Inflammatory macrophage treated with lipopolysaccharide for 1 hour (primary cell): ENCODE data around the gene RCHY1.
"Not testable (repeated sequence)": the region's sequence is repeated elsewhere in the genome, so short reads cannot be mapped to it uniquely, and the experiment has no call there.

Experiments
- DNase-seq, 2 donors: peaks; one replicate each; pipeline ENCODE4 v3.0.0-alpha.2; 2020 to 2022

RCHY1 gene

GRCh38 chr4:75514131-75514948 is at the start of gene RCHY1, which contains the start of gene THAP6:
TSS of gene RCHY1 (minus strand) at chr4:75514403. CDS start at chr4:75514286, 117 bp downstream.
TSS of gene THAP6 (plus strand) at chr4:75514473. CDS start at chr4:75515453, 980 bp downstream.
- peak; percentile 95 to 97 for DNase-seq

- no peak for DNase-seq
Measured at GRCh38 chr4:75561789-75562188, 47.6 kb upstream of the RCHY1 start.

- DNase-seq = no peak
Measured at GRCh38 chr4:75557696-75558095, 43.5 kb upstream of the RCHY1 start.

GRCh38 chr4:75555294-75556164 is 41.3 kb upstream of the RCHY1 start, which contains the start of gene ODAPH:
TSS of gene ODAPH (plus strand) at chr4:75556066. CDS start at chr4:75556083, 17 bp downstream.
- DNase-seq = no peak

DNA sequence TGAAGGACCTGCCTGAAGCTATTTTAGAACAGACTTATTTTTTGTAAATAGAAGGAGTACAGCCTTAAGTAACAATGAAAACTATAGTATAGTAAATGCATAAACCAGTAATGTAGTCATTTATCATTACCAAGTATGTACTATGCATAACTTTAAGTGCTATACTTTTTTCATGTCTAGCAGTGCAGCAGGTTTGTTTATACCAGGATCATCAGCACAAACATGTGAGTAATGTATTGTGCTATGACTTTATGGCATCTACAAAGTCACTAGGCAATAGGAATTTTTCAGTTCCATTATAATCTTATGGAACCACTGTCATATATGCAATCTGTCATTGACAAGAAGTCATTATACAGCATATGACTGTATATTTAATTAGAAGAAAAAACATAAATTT is 38.2 kb upstream of the RCHY1 start:
- DNase-seq = no peak

DNA sequence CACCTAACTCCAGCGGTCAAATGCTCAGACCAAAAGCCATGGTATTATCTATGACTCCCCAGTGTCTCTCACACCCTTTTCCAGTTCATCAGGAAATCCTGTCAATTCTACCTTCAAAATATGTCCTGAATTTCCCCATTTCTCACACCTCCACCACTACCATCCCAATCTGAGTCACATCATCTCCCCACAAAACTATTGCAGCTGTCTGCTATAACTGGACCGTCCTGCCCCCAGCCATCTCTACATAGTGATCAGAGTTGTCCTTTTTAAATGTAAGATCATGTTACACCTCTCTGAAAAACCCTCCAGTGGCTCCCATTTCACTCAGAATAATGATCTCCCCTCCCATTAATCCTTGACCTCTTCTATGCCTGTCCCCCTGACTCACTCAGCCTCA is 34.8 kb upstream of the RCHY1 start:
- no peak for DNase-seq

GRCh38 chr4:75547647-75548387 is 33.6 kb upstream of the RCHY1 start:
- DNase-seq = peak; percentile 10 to 41

DNA sequence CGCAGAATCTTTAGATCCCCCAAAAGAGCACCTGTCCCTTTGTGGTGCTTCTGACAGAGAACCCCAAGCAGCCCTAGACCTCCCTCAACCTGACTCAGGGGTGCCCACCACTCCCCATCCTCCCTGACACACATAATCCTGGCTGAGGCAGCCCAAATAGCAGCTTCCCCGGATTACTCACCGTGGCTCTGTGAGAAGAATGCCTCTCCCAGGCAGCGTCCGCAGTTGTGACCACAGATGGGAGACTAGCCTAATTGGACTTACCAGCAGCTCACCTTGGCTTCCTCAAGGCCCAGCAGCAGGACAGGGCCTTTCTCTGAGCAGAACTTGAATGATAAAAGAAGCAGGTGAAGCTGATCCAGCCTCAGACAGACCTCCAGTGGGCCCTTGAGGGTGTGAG is 31.3 kb upstream of the RCHY1 start:
- DNase-seq = no peak

DNA sequence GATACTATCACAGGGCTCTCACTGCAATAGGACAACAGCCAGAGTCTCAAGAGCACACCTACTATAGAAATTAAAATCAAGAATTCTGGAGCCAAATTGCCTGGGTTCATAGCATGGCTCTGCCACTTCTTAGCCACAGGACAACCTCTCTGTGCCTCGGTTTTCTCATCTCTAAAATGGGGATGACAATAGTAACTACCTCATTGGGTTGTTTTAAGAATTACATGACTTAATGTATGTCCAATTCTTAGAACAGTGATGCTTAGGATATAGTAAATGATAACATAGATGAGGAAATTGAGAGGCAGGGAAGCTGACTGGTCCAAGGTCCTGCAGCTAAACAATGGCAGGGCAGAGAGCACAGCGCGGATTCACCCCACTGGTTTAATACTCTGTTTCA is 30.7 kb upstream of the RCHY1 start:
- no peak for DNase-seq

DNA sequence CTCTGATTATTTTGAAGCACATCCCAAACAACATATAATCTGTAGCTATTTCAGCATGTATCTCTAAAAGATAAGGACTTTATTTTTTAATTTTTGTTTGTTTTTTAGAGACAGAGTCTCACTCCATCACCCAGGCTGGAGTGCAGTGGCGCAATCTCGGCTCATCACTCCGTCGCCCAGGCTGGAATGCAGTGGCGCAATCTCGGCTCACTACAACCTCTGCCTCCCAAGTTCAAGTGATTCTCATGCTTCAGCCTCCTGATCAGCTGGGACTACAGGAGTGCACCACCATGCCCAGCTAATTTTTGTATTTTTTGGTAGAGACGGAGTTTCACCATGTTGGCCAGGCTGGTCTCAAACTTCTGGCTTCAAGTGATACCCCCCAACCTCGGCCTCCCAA is 30.0 kb upstream of the RCHY1 start:
- DNase-seq = not testable (repeated sequence)

DNA sequence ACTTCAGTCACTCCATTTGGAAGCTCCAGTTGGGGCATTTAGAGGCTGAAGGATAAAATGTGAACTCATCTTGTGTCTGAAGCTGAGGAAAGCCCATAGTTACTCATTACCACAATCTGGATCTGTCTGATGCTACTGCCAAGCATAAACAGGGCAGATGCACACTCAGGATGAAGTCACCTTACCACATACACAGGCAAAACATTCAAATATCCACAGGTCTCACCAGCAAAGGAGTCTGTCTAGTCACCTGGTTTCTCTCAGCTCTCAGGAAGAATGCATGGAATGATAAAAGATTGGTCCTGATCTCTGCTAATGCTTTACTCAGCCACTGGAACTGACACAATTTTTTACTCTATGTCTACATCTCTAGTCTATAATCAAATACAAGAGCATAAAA is 28.6 kb upstream of the RCHY1 start:
- DNase-seq = no peak

- not testable (repeated sequence) for DNase-seq
Measured at GRCh38 chr4:75537308-75537707, 23.1 kb upstream of the RCHY1 start.

DNA sequence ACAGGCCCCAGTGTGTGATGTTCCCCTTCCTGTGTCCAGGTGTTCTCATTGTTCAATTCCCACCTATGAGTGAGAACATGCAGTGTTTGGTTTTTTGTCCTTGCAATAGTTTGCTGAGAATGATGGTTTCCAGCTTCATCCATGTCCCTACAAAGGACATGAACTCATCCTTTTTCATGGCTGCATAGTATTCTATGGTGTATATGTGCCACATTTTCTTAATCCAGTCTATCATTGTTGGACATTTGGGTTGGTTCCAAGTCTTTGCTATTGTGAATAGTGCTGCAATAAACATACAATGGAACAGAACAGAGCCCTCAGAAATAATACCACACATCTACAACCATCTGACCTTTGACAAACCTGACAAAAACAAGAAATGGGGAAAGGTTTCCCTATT is 19.7 kb upstream of the RCHY1 start:
- DNase-seq = not testable (repeated sequence)

DNA sequence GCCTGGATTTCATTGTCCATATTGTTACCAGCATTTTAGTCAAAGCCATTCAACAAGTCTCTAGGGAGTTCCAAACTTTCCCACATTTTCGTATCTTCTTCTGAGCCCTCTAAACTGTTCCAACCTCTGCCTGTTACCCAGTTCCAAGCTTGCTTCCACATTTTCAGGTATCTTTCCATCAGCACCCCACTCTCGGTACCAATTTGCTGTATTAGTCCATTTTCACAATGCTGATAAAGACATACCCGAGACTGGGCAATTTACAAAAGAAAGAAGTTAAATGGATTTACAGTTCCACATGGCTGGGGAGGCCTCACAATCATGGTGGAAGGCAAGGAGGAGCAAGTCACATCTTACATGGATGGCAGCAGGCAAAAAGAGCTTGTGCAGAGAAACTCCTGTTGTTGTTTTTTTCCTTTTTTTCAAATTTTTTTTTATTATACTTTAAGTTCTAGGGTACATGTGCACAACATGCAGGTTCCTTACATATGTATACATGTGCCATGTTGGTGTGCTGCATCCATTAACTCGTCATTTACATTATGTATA is 19.2 kb upstream of the RCHY1 start:
- DNase-seq = not testable (repeated sequence)

DNA sequence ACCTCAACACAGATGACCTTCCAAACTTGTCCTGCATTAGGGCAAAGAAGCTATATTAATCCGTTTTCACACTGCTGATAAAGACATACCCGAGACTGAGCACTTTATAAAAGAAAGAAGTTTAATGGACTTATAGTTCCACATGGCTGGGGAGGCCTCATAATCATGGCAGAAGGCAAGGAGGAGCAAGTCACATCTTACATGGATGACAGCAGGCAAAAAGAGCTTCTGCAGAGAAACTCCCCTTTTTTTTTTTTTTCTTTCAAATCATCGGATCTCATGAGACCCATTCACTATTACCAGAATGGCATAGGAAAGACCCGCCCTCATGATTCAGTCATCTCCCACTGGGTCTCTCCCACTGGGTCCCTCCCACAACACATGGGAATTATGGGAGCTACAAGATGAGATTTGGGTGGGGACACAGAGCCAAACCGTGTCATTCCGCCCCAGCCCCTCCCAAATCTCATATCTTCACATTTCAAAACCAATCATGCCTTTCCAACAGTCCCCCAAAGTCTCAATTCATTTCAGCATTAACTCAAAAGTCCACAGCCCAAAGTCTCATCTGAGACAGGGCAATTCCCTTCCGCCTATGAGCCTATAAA is 17.4 kb upstream of the RCHY1 start:
- not testable (repeated sequence) for DNase-seq

DNA sequence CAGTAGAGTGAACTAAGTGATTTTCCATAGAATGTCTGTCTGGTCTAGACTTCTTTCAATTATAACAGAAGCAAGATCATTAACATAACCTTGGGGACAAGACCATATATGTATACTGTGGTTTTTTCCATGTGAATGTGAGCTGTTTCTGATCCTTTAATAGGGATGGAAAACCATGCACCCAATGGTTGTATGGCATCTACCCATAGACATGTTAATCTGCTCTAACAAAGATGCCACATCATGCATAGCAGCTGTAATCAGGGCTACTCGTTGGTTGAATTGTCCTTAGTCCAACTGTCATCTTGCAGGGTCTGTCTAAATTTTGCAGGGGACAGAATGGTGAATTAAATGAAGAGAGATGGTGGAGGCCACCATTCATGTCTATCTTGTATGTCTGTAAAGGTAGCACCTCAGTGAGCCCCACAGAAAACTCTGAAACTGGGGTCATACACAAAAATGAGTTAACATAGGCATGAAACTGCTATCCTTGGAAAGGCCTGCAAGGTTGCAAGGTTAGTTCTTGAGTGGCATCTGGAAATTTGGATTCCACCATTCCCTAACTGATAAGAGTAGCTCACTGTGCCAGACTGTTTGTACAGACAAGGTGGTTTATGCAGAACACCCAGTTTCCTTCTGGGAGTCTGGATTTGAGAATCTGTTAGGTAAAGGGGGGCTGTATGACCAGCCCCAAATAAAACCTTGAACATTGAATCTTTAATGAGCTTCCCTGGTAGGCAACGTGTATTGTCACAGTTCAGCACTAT is 16.5 kb upstream of the RCHY1 start:
- no peak for DNase-seq

- no peak for DNase-seq
Measured at GRCh38 chr4:75527482-75527881, 13.3 kb upstream of the RCHY1 start.

DNA sequence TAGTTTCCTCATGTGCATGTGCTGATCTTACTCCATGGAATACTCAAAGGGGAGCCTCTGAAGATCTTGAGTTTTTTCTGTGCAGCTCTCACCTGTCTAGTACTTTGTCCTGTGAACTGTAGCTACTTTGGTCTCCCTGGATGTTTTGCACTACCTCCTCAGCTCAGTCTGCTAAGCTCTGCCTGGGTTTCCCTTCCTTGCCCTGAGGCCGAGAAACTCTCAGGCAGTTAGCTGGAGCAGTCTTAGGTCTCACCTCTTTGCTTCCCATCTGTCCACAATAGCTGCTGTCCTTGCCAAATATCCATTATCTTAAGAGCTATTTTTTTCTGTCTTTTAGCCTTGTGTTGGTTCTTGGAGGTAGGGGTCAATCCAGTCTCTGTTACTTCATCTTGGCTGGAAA is 11.7 kb upstream of the RCHY1 start:
- DNase-seq = no peak

DNA sequence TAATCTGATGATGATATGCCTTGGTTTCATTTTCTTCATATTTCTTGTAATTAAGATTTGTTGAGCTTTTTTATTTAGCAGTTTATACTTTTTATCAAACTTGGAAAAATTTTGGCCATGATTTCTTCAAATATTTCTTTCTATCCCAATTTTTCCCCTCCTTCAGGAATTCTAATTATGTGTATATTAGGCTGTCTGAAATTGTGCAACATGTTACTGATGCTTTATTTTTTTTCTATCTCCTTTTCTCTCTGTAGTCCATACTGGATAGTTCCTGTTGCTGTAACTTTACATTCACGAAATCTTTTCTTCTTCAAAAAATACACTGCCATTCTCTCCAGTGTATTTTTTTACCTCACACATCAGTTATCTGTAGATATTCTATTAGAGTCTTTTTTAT is 10.9 kb upstream of the RCHY1 start:
- no peak for DNase-seq

GRCh38 chr4:75519452-75519851 is 5.2 kb upstream of the RCHY1 start:
- DNase-seq = not testable (repeated sequence)

DNA sequence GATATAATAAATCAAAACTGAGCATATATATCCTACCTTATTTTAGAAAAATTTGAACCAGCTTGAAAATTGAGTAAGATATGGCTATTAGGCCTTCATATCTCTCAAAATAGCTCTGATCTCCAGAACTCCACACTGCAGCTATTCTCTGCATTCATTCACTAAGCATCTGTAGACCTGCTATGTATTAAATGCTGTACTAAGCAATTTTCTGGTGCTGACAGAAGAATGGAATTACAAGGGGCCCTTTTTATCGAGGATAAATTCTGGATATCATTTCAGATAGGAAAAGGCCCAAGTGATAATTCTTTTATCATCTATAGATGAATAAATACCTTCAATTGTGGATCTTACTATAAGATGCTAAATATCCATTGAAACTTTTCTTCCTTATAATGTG is 1.9 kb upstream of the RCHY1 start:
- no peak for DNase-seq
